ENCODE measurements around the gene LMNA. TPM values are rescaled to one million over a fixed set of nuclear protein-coding genes. Genes with fewer than 3 reads are reported as not detected.

The LMNA gene
- total and polyA plus RNA-seq, 2 donors (not counting 1 experiment from before 2014, with no cell fraction given), result 19.4 to 28.7 TPM

GRCh38 chr1:156153362-156153761 is 38.9 kb downstream of the LMNA start, which contains the start of gene SEMA4A:
Gene SEMA4A, plus strand, starts transcription at chr1:156153585. Its CDS starts 994 bp downstream, at chr1:156154579.
- H3K4me3 ChIP-seq (ENCODE audit: control extremely low read depth in 1 of 5, extremely low read depth in 1 of 5, insufficient read depth in 1 of 5, low read depth in 2 of 5, low read length in 4 of 5), result peak within 1 kb of the TSS in 4 of 5 experiments; percentile 38 to 63 (median 53)
- H3K27ac ChIP-seq (ENCODE audit: low read length in 2 of 2), result peak within 1 kb of the TSS; percentile 74 to 90
- ATAC-seq (ENCODE audit: low read depth) (no peak), DNase-seq (no peak)
- POLR2A ChIA-PET, result interaction anchor here (1.6 to 2.5 kb wide), 2 partner anchors 40 to 60 kb away, joined by 4 to 10 read pairs; partner anchors contain the start of genes PMF1 and SLC25A44
- TF ChIP-seq EZH2 (IDR thresholded peaks at IDR 0.05; ENCODE audit: borderline replicate concordance, insufficient read depth, low read depth, low read length, poor library complexity, severe bottlenecking) (no peak), CTCF (IDR thresholded peaks at IDR 0.05) (no peak)
- Mint-ChIP-seq H3K27me3 (peaks cover 17% of the 10 kb centered on the region), H3K4me3 (peak within 1 kb of the TSS; percentile 80), H3K27ac (peak within 1 kb of the TSS; percentile 91), H3K9me3 (ENCODE audit: insufficient read depth) (no peaks in the 10 kb centered on the region), H3K4me1 (peaks cover 92% of the 10 kb centered on the region)
- H3K4me1 ChIP-seq (ENCODE audit: control insufficient read depth in 2 of 2, insufficient read depth in 2 of 2, low read length in 2 of 2), result peaks cover 89 to 100% of the 10 kb centered on the region in 2 donors
- H3K4me2 ChIP-seq (replicated peaks; ENCODE audit: low read depth, low read length, poor library complexity, severe bottlenecking), result peak within 1 kb of the TSS; percentile 96
- no peaks in the 10 kb centered on the region for H3K9me3 ChIP-seq (ENCODE audit: control extremely low read depth in 1 of 3, control insufficient read depth in 2 of 3, insufficient read depth in 1 of 3, low read length in 2 of 3)
- intact Hi-C loops (cut with micrococcal nuclease), result no loop called here
- H4K20me1 ChIP-seq (ENCODE audit: control insufficient read depth, insufficient read depth, low read length, poor library complexity, severe bottlenecking), result no peaks in the 10 kb centered on the region
- no peaks in the 10 kb centered on the region for H3K36me3 ChIP-seq (replicated peaks in 1 of 2; ENCODE audit: control extremely low read depth in 1 of 2, control insufficient read depth in 1 of 2, extremely low read depth in 1 of 2, insufficient read depth in 2 of 2, low read length in 1 of 2)
- CTCF ChIA-PET, result interaction anchor here (1.0 to 4.0 kb wide), 3 partner anchors 10 to 72 kb away, joined by 3 to 39 read pairs (median 6); no protein-coding TSS in a partner anchor
- 96% methylated on average over 6 of the region's 10 CpGs for WGBS (ENCODE audit: insufficient coverage)
- H3K79me2 ChIP-seq (ENCODE audit: control insufficient read depth, insufficient read depth, low read length), result peaks cover 28% of the 10 kb centered on the region
- H3K27me3 ChIP-seq (replicated peaks in 1 of 4; ENCODE audit: control extremely low read depth in 1 of 4, control insufficient read depth in 3 of 4, insufficient read depth in 4 of 4, low read length in 3 of 4), result peaks cover 0 to 13% (median 2%) of the 10 kb centered on the region in 4 experiments
- peak within 1 kb of the TSS; percentile 55 for H3K9ac ChIP-seq (ENCODE audit: low read length)
- peak within 1 kb of the TSS; percentile 76 for H2AFZ ChIP-seq (ENCODE audit: insufficient read depth, low read depth, low read length, poor library complexity, severe bottlenecking)

GRCh38 chr1:156154317-156154749 is 39.8 kb downstream of the LMNA start:
- Histone ChIP-seq H3K27me3 (replicated peaks in 1 of 4; ENCODE audit: control extremely low read depth in 1 of 4, control insufficient read depth in 3 of 4, insufficient read depth in 4 of 4, low read length in 3 of 4) (peaks cover 0 to 13% (median 4%) of the 10 kb centered on the region in 4 experiments), H4K20me1 (ENCODE audit: control insufficient read depth, insufficient read depth, low read length, poor library complexity, severe bottlenecking) (no peaks in the 10 kb centered on the region), H2AFZ (ENCODE audit: insufficient read depth, low read depth, low read length, poor library complexity, severe bottlenecking) (peak overlapping the region; percentile 76), H3K36me3 (replicated peaks in 1 of 2; ENCODE audit: control extremely low read depth in 1 of 2, control insufficient read depth in 1 of 2, extremely low read depth in 1 of 2, insufficient read depth in 2 of 2, low read length in 1 of 2) (no peaks in the 10 kb centered on the region), H3K9me3 (ENCODE audit: control extremely low read depth in 1 of 3, control insufficient read depth in 2 of 3, insufficient read depth in 1 of 3, low read length in 2 of 3) (no peaks in the 10 kb centered on the region), H3K4me2 (replicated peaks; ENCODE audit: low read depth, low read length, poor library complexity, severe bottlenecking) (peak overlapping the region; percentile 96), H3K9ac (ENCODE audit: low read length) (peak overlapping the region; percentile 55), H3K79me2 (ENCODE audit: control insufficient read depth, insufficient read depth, low read length) (peaks cover 28% of the 10 kb centered on the region), H3K4me1 (ENCODE audit: control insufficient read depth in 2 of 2, insufficient read depth in 2 of 2, low read length in 2 of 2) (peaks cover 89 to 100% of the 10 kb centered on the region in 2 donors), H3K27ac (ENCODE audit: low read length in 2 of 2) (peak overlapping the region; percentile 74 to 90), H3K4me3 (ENCODE audit: control extremely low read depth in 1 of 5, extremely low read depth in 1 of 5, insufficient read depth in 1 of 5, low read depth in 2 of 5, low read length in 4 of 5) (peak overlapping the region; percentile 38 to 71 (median 54))
- Mint-ChIP-seq H3K4me3 (peak overlapping the region; percentile 80), H3K27ac (peak overlapping the region; percentile 91), H3K27me3 (peaks cover 26% of the 10 kb centered on the region), H3K9me3 (ENCODE audit: insufficient read depth) (no peaks in the 10 kb centered on the region), H3K4me1 (peaks cover 94% of the 10 kb centered on the region)
- intact Hi-C loops (cut with micrococcal nuclease), result loop anchor here (1.0 to 2.0 kb wide), 2 partner anchors 40 to 58 kb away; partner anchors contain the start of genes PMF1 and SLC25A44
- DNase-seq, result peak; percentile 92
- TF ChIP-seq EZH2 (IDR thresholded peaks at IDR 0.05; ENCODE audit: borderline replicate concordance, insufficient read depth, low read depth, low read length, poor library complexity, severe bottlenecking), result no peak
- TF ChIP-seq CTCF (IDR thresholded peaks at IDR 0.05), result no peak
- peak; percentile 96 for ATAC-seq (ENCODE audit: low read depth)
- 11% methylated on average over 5 of the region's 11 CpGs for WGBS (ENCODE audit: insufficient coverage)
- ChIA-PET POLR2A (interaction anchor here (1.1 to 2.5 kb wide), 3 partner anchors 39 to 59 kb away, joined by 4 to 10 read pairs (median 4); partner anchors contain the start of genes PMF1 and SLC25A44), CTCF (interaction anchor here (0.9 to 4.0 kb wide), 8 partner anchors 9 to 71 kb away, joined by 3 to 39 read pairs (median 4); partner anchors contain the start of gene SLC25A44)
